Head of caudate nucleus (tissue), 42 donors: ENCODE results near the gene CTBP2.
A peak's percentile ranks its signal among the peaks of the same experiment; 100 is the strongest.

Experiments used
- DNase-seq, 42 donors: peaks; one replicate each; pipeline versions ENCODE4 v3.0.0 to v3.0.0-alpha.2; 2020 to 2021; ENCODE audit warnings: mixed read lengths in 7 of 42
- intact Hi-C: fragments of 100-400 bp; cut with DNase I; formaldehyde crosslinking; loops from one replicate; pipeline ENCODE4 v1.15.0; 2022

The CTBP2 gene

DNA sequence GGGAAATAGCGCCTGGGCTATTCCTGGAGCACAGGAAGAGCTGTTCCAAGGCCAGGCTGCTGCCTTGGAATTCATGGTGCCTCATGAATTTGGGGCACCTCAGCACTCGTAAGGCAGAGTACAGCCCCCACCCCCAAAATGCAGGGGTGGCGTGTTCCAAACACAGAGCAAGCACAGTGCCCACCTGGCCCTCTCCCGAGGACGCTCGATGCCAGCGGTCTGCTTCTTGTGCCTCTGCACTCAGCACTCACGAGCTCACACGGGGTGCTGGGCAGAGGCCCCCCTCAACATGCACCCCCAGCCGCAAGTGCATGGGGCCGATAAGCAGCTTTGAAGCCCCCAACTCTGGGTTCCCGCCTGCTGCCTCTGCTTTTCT, 158.3 kb downstream of the CTBP2 start:
- intact Hi-C loops, result no loop called here
- DNase-seq, result peak in 16 of 42 donors; percentile 1 to 34 (median 8)

DNA sequence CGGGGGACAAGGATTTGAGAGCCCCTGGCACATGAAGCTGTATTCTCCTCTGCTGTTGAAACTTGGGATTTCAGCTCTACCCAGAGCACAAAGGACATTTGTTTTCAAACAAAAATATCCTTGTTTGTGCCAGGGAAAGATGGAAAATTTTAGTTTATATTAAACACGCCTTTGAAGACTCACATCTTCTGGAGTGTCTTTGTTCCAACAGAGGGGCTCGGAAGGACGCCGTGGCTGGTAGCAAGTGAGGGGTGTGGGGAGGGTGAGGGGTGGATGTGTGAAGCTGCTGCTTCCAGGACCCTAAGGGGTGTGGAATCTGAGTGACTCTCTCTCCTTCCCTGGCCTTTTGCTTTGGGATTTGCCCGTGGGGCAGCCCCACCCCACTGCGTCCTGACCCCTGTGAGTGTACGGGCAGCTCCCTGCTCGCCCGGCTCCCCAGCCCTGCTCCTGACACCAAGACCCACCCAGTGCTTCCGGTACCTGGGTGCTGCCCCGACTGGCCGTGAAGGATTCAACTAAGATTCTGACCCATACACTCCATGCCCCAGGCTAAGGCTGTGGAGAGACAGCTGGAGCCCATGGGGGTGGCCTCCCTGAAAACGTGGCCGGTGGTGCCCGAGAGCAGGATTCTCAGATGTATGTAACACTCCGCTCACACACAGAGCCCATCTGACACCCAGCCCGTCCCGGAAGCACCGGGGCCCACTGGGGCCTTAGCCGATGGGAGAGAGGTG, 158.9 kb downstream of the CTBP2 start:
- DNase-seq, result peak in 28 of 42 donors; percentile 1 to 72 (median 36)
- intact Hi-C loops, result no loop called here

DNA sequence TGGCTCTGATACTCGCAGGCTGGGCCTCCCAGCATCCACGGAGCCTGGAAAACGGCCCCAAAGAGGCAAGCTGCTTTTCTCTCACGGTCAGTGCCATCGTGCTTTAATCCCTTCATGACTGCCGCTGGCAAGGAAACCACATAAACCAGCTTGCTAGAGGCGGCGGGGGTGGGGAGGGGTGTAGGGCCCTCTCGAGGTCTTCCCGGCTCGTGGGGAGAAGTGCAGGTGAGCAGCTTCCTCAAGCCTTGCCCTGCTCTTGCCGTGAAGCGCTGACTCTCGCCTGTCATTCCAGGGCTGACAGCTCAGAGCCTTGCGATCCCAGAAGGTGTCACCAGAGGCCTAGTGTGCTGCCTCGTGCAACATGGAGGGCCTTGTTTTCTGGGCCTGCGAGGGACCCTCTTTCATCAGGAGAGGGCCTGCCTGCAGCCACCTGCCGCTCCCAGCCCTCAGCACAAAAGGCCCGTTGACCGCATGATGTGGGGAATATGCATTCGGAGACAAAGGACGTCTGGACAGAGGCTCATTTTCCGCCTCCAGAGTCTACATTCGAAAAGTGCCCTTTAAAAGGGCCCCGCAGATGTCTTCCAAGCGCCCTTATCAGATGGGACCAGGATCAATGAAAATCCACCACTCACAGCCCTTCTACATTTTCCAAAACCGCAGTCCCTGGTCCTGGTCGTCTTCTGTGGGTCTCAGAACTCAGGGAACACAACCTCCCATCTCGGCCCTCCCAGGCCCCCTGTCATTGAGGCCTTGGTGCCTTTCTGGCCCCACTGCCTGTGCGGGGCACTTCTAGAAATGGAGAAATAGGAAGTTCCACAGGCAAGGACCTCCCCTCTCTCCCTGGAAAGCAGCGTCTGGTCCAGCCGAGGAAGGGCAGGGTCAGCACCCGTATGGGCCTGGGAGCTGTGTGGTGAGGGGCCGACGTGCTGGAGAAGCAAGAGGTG, 159.7 kb downstream of the CTBP2 start:
- peak in 38 of 42 donors; percentile 26 to 84 (median 63) for DNase-seq
- intact Hi-C loops, result no loop called here

DNA sequence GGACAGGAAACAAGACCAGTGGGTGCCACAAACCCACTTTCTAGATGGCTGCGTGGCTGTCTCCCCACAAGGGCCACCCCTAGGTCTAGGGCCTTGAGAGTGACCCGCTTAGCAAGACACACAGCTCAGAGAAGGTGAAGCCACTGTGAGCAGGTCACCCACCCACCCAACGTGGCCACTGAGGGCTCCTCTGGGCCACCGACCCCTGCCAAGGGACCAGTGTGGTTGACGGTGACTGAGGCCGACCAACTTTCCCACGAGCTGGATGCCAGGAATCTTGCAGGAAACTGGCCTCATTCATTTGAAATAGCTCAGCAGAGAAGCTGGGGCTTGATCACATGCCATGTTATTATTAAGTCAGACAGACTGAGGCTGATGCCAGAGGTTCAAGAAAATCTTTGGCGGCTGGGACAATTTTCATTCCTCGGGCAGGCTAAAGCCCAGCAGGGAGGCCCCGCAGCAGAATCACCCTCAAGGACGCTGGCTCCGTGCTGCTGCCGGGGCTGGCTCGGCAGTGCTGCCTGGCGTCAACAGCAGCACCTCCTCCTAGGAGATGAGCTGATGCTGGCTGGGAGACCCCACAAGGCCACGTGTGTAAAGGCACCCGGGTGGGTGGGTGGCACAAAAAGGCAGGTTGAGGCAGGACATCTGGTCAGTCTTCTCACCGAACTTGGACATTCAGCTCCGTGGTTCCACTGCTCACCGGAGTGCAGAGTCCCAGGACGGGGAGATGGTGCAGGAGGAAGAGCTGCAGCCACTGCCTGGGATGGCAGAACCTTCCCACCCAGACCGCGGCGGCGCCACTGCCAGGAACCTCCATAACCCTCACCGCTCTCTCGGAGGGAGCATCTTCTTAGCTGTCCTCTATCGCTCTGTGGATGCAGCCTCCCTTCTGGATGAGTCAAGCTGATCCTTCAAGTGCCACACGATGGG, 160.7 kb downstream of the CTBP2 start:
- intact Hi-C loops, result loop anchor here (5.0 to 10.0 kb wide), 2 partner anchors 85 to 153 kb away; no protein-coding TSS in a partner anchor
- DNase-seq, result peak in 31 of 42 donors; percentile 3 to 67 (median 35)

DNA sequence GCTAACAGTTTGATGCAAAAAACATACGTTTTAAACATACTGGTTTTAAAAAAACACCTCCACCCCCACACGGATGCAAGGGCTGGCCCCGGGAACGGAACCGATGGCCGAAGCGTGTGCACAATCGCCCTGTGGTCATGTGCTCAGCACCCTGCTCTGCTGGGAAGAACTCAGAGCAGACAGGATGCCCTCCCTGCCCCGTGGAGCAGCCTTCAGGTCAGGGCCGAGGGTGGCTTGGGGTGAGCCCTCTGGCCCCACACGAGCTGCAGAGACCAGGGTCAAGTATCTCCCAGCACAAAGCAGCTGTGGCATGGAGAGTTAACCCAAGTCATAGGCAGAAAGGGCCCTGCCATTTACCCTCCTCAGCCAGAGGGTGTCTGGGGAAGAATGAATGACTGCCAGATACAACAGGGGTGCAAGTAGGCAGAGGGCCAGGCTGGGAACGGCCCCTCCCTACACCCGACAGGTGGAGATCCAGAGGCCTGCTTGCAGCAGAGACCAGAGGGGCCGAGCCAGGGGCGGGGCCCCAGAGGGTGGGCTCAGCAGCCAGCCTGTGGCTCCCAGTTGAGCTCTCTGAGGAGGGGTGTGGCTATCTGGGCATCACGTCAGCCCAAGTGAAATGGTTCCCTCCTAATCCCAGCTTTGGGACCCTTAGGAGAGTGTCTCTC, 161.6 kb downstream of the CTBP2 start:
- intact Hi-C loops, result loop anchor here (5.0 to 10.0 kb wide), 2 partner anchors 84 to 154 kb away; no protein-coding TSS in a partner anchor

DNA sequence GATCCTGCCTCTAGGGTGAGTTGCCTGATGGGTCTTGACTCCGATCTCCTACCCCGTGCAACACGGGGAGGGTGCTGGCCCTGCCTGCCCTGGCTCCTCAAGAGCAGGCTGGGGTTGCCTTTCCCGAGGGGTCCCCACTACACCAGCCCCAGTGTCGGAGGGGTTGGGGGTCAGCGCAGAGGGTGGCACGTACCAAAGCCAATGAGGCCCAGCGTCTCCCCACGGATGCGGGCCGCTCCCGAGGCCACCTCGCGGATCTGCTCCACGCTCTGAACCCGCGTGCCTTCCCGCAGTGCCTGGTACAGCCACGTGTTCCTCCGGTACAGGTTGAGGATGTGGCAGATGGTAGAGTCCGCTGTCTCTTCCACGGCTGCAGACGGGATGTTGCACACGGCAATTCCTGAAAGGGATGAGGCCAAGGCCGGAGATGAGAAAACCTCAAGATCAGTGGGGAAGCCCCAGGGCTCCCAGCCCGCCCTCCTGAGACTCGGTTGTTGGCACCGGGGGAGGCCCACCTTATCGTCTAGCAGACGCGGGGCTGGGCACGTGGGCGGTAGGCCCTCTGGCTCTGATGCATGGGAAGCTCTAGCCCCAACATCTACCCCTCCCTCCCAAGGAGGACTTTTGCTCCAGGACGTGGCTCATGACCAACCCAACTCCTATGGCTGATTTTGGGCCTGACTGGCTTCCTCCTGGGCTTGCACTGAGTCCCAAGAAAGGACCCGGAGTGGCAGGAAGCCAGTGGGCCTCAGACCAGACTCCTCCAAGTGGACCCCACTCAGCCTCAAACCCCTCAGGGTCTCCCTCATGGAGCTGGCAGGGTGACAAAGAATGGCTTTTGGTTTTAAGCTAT, 162.4 kb downstream of the CTBP2 start:
- peak in 25 of 42 donors; percentile 0 to 42 (median 13) for DNase-seq

More for the DNA sequence above, 161.6 kb downstream of the CTBP2 start:
- peak in 22 of 42 donors; percentile 1 to 37 (median 12) for DNase-seq

DNA sequence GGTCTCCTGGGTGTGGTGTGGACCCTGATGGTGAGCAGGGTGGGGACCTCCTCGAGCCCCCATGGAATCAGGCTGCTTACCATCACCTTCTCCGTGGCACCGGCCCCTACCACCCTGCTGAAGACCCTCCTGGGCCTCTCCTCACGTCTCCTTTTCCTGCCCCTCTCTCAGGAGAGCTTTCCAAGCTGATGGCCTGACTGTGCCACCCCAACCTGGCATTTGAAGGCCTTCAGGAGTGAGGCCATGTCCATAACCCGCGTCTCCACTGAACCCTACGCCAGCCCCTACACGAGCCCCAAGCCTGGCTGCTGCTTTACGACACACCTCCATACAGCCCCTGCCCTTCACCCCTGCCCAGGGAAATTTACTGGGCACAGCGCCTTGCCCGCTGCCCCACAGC, 163.1 kb downstream of the CTBP2 start:
- DNase-seq, result peak in 17 of 42 donors; percentile 0 to 39 (median 10)
- intact Hi-C loops, result loop anchor here (5.0 to 10.0 kb wide), 2 partner anchors 83 to 155 kb away; no protein-coding TSS in a partner anchor

More for the DNA sequence above, 162.4 kb downstream of the CTBP2 start:
- intact Hi-C loops, result loop anchor here (5.0 to 10.0 kb wide), 2 partner anchors 83 to 154 kb away; no protein-coding TSS in a partner anchor

DNA sequence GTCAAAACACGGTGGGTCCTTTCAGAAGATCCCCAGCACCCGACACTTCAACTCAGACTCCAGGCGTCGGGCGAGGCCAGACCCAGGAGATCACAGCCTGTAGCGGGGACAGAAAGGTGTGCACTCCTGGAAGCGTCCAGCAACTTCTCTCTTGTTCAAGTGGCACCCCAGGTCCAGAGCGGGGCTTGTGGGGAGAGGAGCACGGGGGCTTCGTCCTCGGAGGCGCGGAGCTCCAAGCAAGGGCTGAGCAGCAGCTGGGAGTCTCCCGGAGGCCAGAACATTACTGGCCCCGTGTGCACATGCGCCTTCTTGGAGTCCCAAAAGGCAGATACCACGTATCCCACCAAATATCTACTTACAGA, 163.5 kb downstream of the CTBP2 start:
- intact Hi-C loops, result loop anchor here (5.0 to 10.0 kb wide), 2 partner anchors 82 to 155 kb away; no protein-coding TSS in a partner anchor
- peak in 11 of 42 donors; percentile 1 to 40 (median 12) for DNase-seq

DNA sequence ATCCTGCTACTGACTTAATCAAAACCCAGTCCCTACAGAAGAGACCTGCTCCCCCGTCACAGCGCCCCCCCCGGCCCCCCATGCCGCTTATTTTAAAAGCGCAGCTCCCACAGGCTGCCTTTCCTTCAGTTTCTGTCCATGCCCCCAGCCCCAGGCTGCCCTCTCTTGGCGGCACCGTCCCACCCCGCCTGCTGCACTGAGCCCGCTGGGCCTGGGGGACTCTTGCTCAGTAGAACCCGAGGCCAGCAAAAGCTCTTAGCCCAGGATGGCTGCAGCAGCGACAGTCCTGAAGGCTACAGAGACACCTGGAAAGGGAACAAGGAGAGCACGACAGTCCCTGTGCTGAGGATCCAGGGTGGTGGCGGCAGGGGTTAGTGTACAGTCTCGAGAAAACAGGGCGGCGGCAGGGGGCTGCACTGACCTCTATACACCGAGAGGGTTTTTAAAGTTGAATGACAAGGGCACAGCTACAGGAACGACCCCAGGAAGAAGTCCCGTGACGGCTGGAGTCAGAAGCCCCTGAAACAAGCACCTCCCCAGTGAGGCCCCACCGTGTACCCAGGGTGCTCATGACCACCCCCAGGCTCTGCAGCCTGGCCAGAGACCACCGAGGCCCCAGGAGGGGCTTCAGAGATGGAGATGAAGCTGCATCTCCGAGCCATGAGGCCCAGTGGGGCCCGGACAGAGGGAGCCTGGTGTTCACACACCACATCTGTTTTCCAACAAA, 164.1 kb downstream of the CTBP2 start:
- peak in 14 of 42 donors; percentile 1 to 35 (median 12) for DNase-seq
- intact Hi-C loops, result loop anchor here (5.0 to 10.0 kb wide), 2 partner anchors 81 to 156 kb away; no protein-coding TSS in a partner anchor

DNA sequence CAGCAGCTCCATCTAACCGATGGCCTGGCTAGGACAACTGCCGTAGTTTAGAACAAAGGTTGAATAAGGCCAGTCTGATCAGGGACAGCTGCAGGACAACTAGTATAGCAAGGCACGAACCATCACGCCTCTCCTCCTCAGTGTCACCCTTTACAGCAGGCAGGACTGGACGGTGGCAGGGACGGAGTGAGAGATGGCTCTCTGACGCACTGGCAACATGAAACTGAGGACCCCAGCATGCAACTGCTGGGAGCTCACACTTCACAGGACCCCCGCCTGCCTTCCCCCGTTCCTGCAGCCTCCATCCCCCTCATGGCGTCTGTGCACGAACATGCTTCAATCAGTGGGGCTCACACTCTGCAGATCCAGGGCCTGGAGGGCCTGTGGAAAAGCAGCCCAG, 164.8 kb downstream of the CTBP2 start:
- intact Hi-C loops, result loop anchor here (5.0 to 10.0 kb wide), 2 partner anchors 81 to 157 kb away; no protein-coding TSS in a partner anchor
- DNase-seq, result peak in 15 of 42 donors; percentile 1 to 42 (median 15)

DNA sequence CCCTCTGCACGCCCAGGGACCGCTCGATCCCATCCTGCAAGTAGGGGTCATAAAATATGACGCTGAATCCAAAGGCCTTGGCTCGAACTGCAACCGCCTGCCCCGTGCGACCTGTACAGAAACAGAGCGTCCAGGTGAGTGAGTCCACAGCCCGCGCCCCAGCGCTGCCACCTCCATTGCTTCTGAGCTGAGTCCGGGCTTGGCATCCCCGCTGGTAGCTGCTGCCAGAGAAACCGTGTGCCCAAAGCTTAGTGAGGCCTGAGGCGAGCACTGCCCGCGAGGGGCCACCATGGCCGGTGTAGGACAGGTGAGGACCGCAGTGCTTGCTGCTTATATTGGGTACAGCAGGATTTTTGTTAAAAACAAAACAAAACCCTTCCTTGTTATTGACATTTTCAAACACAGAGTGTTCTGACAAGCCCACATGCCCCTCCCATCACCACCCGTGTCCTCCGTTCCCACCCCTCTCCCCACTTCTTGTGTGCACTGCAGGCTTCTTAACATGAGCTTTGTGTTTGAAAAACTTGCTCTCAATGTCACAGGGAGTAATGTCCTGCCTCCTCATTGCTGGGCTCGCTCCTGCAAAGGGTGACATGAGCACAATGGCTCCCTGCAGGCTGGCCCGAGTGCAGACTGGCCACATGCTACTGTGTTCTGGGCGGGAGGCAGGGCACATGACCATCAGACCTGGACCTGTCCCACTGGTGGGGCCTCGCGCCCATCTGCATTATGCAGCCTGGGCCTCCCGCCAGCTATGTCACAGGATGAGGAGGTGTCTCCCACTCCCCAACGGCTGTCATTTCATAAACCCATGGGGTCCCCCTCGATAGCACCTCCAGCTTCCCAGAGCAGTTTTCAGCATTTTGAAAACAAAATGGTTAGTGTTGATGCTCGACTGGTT, 165.5 kb downstream of the CTBP2 start:
- peak in 23 of 42 donors; percentile 6 to 70 (median 53) for DNase-seq
- intact Hi-C loops, result loop anchor here (5.0 to 10.0 kb wide), 2 partner anchors 80 to 157 kb away; no protein-coding TSS in a partner anchor

DNA sequence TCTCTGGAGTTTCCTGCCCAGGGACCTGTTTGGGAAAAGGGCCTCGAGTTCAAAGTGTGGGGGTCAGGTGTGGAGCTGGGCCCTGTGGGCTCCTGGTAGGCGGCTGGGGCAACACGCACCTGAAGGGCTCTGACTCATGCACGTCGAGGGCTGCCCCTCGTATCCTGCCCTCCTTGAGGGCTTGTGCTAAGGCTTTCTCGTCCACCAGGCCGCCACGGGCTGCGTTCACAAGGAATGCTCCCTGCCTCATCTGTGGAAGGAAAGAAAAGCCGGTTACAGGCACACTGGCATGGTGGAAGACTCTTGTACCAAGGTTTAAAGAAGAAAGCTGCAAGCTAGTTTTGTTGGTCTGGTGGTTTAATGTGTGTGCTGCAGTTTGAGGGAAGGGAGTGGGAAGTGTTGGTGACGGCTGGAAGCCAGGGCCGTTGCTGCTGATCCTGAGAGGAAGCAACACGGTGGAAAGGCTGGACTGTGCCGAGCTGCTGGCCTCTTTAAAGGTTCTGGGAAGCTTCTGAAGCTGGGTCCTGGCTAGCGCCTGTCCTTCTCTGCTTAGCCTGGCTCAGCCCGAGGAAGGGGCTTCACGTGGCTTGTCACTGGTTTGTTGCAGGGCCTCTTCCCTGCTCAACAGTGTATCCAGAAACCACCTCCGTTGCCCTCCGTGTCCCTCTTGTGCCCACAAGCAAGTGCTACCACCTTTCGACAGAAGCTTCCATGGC, 166.5 kb downstream of the CTBP2 start:
- peak in 8 of 42 donors; percentile 1 to 34 (median 11) for DNase-seq
- intact Hi-C loops, result loop anchor here (2.0 to 10.0 kb wide), 2 partner anchors 67 to 79 kb away; no protein-coding TSS in a partner anchor

DNA sequence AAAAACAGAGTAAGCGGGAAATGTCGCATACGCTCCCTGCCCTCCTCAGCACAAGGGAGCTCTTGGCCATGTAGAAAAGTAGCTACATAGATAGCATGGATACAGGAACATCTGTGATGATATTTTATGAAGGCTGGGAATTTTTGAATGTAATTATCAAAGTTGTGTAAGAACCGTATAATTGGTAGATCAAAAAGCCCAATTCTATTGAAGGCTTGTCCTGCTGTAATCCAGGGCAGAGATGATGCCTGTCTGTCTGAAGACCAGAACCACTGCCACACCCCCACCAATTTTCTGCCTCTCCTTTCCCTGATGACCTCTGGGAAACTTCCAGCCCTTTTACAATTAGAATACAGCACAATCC, 167.0 kb downstream of the CTBP2 start:
- intact Hi-C loops, result loop anchor here (2.0 to 10.0 kb wide), 2 partner anchors 67 to 79 kb away; no protein-coding TSS in a partner anchor

More for the DNA sequence above, 167.0 kb downstream of the CTBP2 start:
- DNase-seq, result peak in 1 of 42 donors; percentile 20
